Right cardiac atrium (tissue), 5 donors: ENCODE data around the gene PIMREG. TPM values are rescaled to one million over a fixed set of nuclear protein-coding genes. Genes with fewer than 3 reads are reported as not detected.

ENCODE experiments used
- ATAC-seq, 2 donors: fragments of 200-7000 bp; cut with Tn5 transposase; one replicate each; pipeline versions ENCODE4 v1.8.0 to v1.9.1; 2020; ENCODE audit warnings: moderate library complexity in 2 of 2, mild to moderate bottlenecking in 1 of 2
- DNase-seq, 3 donors: peaks; one replicate each; pipeline ENCODE4 v3.0.0-alpha.2; 2020
- H3K27ac ChIP-seq: one replicate; pipeline ENCODE4 v1.5.1; 2013; ENCODE audit warnings: mild to moderate bottlenecking, low read length, control low read depth, moderate library complexity
- H3K27me3 ChIP-seq: one replicate; pipeline ENCODE4 v1.6.1; 2013; ENCODE audit not compliant: control insufficient read depth, insufficient read depth
- H3K4me1 ChIP-seq: one replicate; pipeline ENCODE4 v1.6.1; 2013; ENCODE audit warnings: low read length; ENCODE audit not compliant: control insufficient read depth, insufficient read depth
- H3K4me3 ChIP-seq: one replicate; pipeline ENCODE4 v1.5.1; 2013; ENCODE audit warnings: low read length, control low read depth
- H3K9me3 ChIP-seq: one replicate; pipeline ENCODE4 v1.6.1; 2013; ENCODE audit warnings: low read length; ENCODE audit not compliant: control insufficient read depth
- WGBS: extraction: QIAGEN DNeasy Blood & Tissue Kit; methylation state at CpG from one replicate; pipeline ENCODE4 v1.1.7; 2013; 5-methylcytosine and 5-hydroxymethylcytosine counted together
- intact Hi-C, 4 donors: fragments of 100-400 bp; cut with DNase I; formaldehyde crosslinking; loops; one replicate each; pipeline versions ENCODE4 v1.11.0 to v1.14.0; 2022 to 2023
- polyA plus RNA-seq: library from polyadenylated mRNA; stranded (reverse); fragments of 200-250 nt; gene quantifications from one replicate; pipeline ENCODE4 v1.2.3, GENCODE V29; 2013
- total RNA-seq, 4 donors: library from RNA; stranded (reverse); fragmentation: NEBNext Ultra II Directional; extraction: Animal tissue kit (Norgen Biotek cat#: 25700); gene quantifications; one replicate each; pipeline ENCODE4 v1.2.1, GENCODE V29; 2021
- donor health status: healthy with polysubstance abuse.
- donor health status: DM: no; HTN: yes; CAD: no.
- donor health status: DM: no; HTN: no; CAD: no.
- donor health status: DM: no; HTN: yes; CAD: no; lungs with severe emphysema.
- donor health status: DM: yes; HTN: yes; CAD: no.

The PIMREG gene
- total and polyA plus RNA-seq, 5 donors: 0.18 to 0.54 (median 0.43) TPM; not detected in 1

DNA sequence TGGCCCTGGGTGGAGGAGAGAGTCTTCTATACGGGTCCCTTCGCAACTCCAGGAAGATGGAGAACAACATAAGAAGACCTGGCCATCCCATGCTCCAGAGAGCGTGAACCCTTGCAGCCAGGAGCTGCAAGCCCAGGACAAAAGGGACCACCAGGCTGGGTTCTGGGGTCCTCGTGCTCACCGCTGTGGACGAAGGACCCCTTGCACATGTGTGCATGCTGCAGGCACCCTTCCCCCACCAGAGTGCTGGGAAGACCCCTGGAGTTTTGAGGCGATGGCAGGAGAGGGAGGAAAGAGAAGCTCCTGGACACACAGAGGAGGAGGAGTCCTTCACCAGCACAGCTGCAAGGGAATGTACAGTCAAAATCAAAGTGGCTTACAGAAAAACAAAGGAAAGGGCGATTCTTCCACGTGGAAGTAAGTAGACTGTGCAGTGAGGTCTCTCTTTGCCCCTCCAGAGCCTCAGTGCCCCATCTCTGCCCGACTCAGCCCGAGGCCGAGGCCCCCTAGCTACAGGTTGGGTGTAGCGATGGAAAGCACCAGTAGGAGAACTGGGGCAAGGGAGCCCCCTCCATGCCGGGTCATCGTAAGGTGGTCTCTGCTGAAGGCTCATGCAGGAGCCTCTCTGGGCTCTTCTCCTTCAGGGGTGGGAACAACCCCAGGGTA is 51.3 kb downstream of the PIMREG start:
- intact Hi-C loops: no loop called here
- Histone ChIP-seq H3K9me3 (no peaks in the 10 kb centered on the region), H3K4me1 (peaks cover 3% of the 10 kb centered on the region), H3K4me3 (no peak overlapping the region), H3K27me3 (no peaks in the 10 kb centered on the region), H3K27ac (no peak overlapping the region)
- no peak for DNase-seq
- no peak for ATAC-seq
- WGBS: 50% methylated on average over 15 of the region's 15 CpGs

DNA sequence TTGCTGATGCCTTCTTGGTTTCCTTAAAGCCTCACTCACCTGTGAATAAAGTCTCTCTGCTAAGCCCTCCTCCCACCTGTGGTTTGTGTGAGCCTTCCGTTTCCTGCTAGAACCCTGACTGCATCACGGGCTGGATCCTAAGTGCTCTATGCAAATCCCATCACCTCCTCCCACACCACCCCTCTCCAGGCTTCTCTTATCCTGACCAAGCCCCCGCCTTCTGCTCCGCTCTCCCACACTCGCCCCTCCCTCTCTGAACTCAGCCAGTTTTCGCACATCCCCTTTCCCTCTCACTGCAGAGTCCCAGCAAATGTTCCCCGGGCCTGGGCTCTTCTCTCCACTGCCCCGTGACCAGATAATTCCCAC is 51.8 kb downstream of the PIMREG start:
- WGBS: 6% methylated on average over 8 of the region's 8 CpGs

DNA sequence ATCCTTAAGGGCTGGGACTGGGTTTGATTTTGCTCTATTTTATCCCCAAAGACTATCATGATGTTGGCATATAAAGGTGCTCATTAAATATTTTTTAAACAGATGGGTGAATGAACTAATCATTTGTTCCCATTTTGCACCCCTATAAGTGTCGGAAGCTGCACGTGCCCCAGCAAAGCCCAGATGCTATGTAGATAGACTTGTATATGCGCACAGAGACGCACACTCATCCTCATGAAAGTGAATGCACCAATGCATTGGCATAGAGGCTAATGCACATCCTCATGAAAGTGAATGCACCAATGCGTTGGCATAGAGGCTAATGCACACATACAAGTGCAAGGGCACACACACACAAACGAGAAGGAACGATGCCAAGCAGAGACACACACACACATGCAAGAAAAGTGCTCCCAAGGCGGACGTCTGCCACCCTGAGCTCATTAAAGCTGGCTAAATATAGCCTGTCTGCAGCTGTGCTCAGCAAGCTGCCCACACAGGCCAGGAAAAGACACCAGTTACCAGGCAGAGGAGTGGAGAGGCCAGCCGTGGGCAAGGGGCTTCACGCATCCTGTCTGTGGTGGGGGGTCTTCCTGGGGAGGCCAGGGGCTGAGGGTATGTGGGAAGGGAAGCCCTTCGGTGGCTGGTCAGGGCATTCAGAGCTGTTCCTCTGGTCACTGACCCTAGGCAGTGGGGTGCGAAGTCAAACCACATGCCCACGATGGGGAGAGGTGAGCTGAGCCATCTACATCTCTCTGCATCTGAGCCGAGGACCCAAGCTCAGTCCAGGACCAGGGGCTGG is 52.6 kb downstream of the PIMREG start:
- no peak overlapping the region for H3K27ac ChIP-seq
- intact Hi-C loops: no loop called here
- WGBS: 50% methylated on average over 15 of the region's 15 CpGs
- H3K9me3 ChIP-seq: no peaks in the 10 kb centered on the region
- ATAC-seq (peak; percentile 25 to 45), DNase-seq (peak in 1 of 3 donors; percentile 3)
- H3K4me1 ChIP-seq: peaks cover 3% of the 10 kb centered on the region
- no peak overlapping the region for H3K4me3 ChIP-seq
- no peaks in the 10 kb centered on the region for H3K27me3 ChIP-seq

More for the DNA sequence above, 51.8 kb downstream of the PIMREG start:
- no peaks in the 10 kb centered on the region for H3K27me3 ChIP-seq
- intact Hi-C loops: no loop called here
- H3K4me3 ChIP-seq: no peak overlapping the region
- H3K4me1 ChIP-seq: peaks cover 3% of the 10 kb centered on the region
- DNase-seq: peak in 1 of 3 donors; percentile 5
- no peak for ATAC-seq
- H3K27ac ChIP-seq: no peak overlapping the region
- H3K9me3 ChIP-seq: no peaks in the 10 kb centered on the region

DNA sequence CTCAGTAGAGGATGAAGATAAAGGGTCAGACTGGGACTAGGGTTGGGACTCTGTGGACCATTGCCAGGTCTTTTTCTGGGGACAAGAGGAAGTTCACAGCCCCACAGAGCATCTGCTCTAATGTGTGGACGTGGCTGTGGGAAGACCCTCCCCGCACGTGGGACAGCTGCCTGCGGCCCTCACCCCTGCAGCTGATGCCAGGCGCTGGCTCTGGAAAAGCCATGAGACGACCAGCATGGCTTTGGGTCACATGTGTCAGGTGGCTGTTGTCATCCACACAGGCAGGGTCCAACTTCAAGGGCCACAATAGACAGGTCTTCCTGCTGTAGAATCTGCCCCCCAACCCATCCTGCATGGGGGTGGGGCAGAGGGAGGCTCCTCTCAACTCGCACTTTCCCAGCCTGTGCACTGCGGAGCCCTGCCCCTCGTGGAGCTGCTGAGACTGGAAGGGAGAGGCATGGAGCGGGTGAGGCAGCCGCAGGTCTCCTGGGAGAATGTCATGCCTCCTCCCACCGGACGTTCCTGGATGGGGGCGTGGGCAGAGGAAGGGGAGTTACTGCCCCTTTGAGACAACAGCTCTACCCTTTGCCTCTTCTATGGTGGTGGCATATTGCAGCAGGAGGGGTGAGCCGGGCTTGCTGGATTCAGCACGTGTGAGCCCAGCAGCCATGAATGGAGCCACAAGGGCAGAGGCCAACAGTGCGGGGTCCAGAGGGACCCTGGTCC is 53.4 kb downstream of the PIMREG start:
- Histone ChIP-seq H3K9me3 (no peaks in the 10 kb centered on the region), H3K27me3 (no peaks in the 10 kb centered on the region), H3K4me3 (no peak overlapping the region), H3K27ac (no peak overlapping the region), H3K4me1 (peaks cover 3% of the 10 kb centered on the region)
- intact Hi-C loops: no loop called here
- no peak for ATAC-seq
- peak in 1 of 3 donors; percentile 12 for DNase-seq
- WGBS: 39% methylated on average over 17 of the region's 17 CpGs

DNA sequence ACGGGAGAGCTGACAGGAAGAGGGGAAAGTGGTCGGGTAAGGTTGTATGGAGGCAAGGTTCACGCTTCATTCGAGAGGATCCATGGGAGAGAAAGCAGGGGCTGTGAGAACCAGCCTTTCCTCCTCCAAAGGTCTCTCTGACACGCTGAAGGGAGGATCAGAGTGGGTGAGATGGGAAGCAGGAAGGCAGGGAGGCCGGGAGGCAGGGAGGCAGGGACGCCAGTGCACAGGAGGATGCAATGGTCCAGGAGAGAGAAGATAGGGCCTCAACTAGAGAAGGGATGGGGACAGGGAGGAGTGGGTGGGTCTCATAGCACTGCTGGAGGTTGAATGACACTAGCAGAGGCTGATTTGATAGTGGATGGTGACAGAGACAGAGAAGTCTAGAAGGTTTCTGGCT is 54.1 kb downstream of the PIMREG start:
- no peak for DNase-seq
- Histone ChIP-seq H3K27me3 (no peaks in the 10 kb centered on the region), H3K4me3 (no peak overlapping the region), H3K9me3 (no peaks in the 10 kb centered on the region), H3K27ac (no peak overlapping the region), H3K4me1 (peaks cover 3% of the 10 kb centered on the region)
- 81% methylated on average over 7 of the region's 7 CpGs for WGBS
- intact Hi-C loops: no loop called here
- no peak for ATAC-seq

DNA sequence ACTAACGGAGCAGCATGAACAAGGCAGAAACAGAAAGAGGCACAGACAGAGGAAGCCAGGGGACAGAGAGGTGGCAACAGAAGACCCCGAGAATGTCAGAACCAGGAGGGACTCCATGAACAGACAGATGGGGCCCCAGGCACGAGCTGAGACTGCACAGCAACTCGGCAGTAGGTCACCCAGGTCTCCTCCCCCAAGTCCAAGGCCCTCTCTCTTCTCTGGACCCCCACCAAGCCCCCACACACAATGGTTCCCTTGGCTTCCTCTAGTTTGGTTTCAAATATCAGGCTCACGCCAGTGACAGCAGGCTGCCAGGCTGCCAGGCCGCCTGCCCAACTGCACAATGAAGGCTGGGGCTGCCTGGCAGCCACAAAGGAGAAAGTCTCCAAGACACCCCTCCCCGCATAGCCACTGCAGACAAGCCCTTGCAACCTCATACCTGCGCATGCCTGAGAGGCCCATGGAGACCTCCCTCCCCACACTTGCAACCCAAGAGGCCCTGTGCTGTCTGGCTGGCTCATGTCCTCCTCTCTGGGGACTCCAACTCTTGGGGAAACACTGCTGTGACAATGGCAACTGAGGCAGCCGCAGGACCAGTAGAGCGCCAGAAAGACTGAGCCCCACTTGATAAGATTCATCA is 54.8 kb downstream of the PIMREG start:
- Histone ChIP-seq H3K27ac (no peak overlapping the region), H3K27me3 (no peaks in the 10 kb centered on the region), H3K9me3 (no peaks in the 10 kb centered on the region), H3K4me1 (peaks cover 3% of the 10 kb centered on the region), H3K4me3 (no peak overlapping the region)
- DNase-seq (peak in 1 of 3 donors; percentile 3), ATAC-seq (no peak)
- 88% methylated on average over 10 of the region's 10 CpGs for WGBS
- intact Hi-C loops: no loop called here

Other genes with a start within 250 kb of the PIMREG start
- gene AIPL1, start 9.3 kb upstream of the PIMREG start, total RNA-seq: not detected
- not detected for gene AIPL1, start 9.3 kb upstream of the PIMREG start, polyA plus RNA-seq
- 1 to 10 TPM in 3 of 4 donors, under 1 TPM in 1; 0.95 to 3.4 (median 2.4) TPM for gene PITPNM3, start 112.1 kb downstream of the PIMREG start, total RNA-seq
- 3.0 TPM for gene PITPNM3, start 112.1 kb downstream of the PIMREG start, polyA plus RNA-seq
- 1 to 10 TPM; 5.8 to 9.0 (median 6.6) TPM for gene KIAA0753, start 196.3 kb downstream of the PIMREG start, total RNA-seq
- gene KIAA0753, start 196.3 kb downstream of the PIMREG start, polyA plus RNA-seq: 2.9 TPM
- 10 to 100 TPM; 40.3 to 52.6 (median 47.1) TPM for gene TXNDC17, start 196.6 kb downstream of the PIMREG start, total RNA-seq
- 129 TPM for gene TXNDC17, start 196.6 kb downstream of the PIMREG start, polyA plus RNA-seq
- gene MED31, start 207.2 kb downstream of the PIMREG start, total RNA-seq: 10 to 100 TPM; 14.0 to 20.4 (median 15.7) TPM
- gene MED31, start 207.2 kb downstream of the PIMREG start, polyA plus RNA-seq: 24.1 TPM
- gene C17orf100, start 207.3 kb downstream of the PIMREG start, total RNA-seq: under 1 TPM; 0.47 to 0.91 (median 0.63) TPM
- gene C17orf100, start 207.3 kb downstream of the PIMREG start, polyA plus RNA-seq: 1.0 TPM